Astrocyte (in vitro differentiated cells and primary cell): ENCODE measurements around the gene RBM19.

Experiments
- CTCF ChIP-seq: IDR thresholded peaks from 2 replicates; pipeline ENCODE4 v1.5.1; 2011; ENCODE audit warnings: low read depth, mild to moderate bottlenecking, inconsistent platforms, low read length, moderate library complexity; ENCODE audit not compliant: insufficient read depth
- EZH2 ChIP-seq: IDR thresholded peaks from 2 replicates; pipeline ENCODE4 v1.6.1; 2012; ENCODE audit warnings: mild to moderate bottlenecking, low read length, inconsistent platforms; ENCODE audit not compliant: insufficient read depth

DNA sequence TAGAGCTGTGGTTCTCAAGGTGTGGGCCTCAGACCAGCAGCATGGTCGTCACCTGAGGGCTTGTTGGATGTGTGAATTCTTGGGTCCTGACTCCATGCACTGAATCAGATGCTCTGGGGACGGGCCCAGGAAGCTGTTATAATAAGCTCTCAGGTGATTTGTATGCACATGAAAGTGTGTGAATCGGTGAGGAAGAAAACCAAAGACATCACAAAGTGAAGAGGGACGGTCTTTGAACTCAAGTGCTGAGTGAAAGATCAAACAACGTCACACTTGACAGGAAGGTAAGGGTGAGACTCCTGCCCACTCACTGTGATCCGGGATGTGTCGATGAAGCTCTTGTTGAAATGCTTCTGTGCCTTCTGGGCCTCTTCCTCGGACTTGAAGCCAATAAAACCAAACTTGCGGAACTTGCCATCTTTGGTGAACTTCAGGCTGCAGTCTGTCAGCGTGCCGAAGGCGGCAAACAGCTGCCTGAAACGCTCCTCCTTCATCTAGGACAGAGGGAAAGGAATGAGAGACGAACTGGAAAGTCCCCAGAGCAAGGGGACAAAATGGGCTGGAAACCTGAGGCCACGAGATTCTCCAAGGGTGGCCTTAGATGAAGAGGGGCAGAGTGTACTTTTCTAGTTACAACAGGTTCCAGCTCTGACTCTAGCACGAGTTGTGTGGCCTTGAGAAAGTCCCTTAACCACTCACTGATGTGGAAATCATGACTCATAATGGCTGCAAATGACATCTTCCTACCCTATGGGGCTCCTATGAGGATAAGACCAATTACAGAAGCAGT, 4.0 kb downstream of the RBM19 start:
- no peak for TF ChIP-seq CTCF
- TF ChIP-seq EZH2 = no peak
